ENCODE results near the gene TMEM132D. TPM values are rescaled to one million over a fixed set of nuclear protein-coding genes. Genes with fewer than 3 reads are reported as not detected.

Gene TMEM132D
- total and polyA plus RNA-seq, 2 of the 8 experiments (the other 6 are each of a cell fraction or from before 2014, with no cell fraction given): 3.5 to 10.1 TPM

DNA sequence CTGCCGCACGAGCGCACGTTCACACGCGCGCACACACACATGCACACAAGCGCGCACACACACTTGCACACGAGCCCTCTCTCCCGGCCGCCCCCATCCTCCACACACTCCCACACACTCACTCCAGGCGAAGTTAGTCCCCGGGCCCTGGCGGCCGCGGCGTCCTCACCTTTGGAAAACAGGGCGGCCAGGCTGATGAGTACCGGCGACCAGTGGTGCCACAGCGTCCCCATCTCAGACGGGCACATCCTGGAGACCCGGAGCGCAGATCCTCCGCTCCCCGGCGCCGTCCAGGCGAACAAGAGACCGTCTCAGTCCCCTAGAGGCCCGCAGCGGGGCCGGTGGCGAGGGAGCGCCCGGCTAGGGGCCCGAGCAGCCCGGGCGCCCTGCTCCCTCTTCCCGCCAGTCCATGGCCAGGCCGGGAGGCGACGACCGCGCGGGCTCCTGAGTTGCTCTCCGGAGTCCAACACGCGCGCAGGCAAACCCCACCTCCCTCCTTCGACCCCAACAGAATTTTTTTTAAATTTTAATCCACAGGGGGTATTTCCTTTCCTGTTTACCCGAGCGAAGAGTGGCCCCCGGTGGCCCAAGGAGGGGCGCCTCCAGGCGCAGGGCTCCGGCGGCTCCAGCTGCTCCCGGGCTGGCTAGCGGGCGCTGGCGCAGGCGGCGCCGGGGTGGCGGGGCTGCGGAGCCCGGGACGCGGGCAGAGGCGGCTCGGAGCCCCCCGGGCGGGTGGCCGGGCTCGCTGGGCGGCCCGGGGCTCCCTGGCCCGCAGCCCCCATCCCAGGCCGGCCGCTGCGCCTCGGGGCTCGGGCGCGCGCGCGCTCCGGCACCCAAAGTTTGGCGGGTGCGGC is 506 bp downstream of the TMEM132D start (continued):
- TF ChIP-seq, protein P1, sequence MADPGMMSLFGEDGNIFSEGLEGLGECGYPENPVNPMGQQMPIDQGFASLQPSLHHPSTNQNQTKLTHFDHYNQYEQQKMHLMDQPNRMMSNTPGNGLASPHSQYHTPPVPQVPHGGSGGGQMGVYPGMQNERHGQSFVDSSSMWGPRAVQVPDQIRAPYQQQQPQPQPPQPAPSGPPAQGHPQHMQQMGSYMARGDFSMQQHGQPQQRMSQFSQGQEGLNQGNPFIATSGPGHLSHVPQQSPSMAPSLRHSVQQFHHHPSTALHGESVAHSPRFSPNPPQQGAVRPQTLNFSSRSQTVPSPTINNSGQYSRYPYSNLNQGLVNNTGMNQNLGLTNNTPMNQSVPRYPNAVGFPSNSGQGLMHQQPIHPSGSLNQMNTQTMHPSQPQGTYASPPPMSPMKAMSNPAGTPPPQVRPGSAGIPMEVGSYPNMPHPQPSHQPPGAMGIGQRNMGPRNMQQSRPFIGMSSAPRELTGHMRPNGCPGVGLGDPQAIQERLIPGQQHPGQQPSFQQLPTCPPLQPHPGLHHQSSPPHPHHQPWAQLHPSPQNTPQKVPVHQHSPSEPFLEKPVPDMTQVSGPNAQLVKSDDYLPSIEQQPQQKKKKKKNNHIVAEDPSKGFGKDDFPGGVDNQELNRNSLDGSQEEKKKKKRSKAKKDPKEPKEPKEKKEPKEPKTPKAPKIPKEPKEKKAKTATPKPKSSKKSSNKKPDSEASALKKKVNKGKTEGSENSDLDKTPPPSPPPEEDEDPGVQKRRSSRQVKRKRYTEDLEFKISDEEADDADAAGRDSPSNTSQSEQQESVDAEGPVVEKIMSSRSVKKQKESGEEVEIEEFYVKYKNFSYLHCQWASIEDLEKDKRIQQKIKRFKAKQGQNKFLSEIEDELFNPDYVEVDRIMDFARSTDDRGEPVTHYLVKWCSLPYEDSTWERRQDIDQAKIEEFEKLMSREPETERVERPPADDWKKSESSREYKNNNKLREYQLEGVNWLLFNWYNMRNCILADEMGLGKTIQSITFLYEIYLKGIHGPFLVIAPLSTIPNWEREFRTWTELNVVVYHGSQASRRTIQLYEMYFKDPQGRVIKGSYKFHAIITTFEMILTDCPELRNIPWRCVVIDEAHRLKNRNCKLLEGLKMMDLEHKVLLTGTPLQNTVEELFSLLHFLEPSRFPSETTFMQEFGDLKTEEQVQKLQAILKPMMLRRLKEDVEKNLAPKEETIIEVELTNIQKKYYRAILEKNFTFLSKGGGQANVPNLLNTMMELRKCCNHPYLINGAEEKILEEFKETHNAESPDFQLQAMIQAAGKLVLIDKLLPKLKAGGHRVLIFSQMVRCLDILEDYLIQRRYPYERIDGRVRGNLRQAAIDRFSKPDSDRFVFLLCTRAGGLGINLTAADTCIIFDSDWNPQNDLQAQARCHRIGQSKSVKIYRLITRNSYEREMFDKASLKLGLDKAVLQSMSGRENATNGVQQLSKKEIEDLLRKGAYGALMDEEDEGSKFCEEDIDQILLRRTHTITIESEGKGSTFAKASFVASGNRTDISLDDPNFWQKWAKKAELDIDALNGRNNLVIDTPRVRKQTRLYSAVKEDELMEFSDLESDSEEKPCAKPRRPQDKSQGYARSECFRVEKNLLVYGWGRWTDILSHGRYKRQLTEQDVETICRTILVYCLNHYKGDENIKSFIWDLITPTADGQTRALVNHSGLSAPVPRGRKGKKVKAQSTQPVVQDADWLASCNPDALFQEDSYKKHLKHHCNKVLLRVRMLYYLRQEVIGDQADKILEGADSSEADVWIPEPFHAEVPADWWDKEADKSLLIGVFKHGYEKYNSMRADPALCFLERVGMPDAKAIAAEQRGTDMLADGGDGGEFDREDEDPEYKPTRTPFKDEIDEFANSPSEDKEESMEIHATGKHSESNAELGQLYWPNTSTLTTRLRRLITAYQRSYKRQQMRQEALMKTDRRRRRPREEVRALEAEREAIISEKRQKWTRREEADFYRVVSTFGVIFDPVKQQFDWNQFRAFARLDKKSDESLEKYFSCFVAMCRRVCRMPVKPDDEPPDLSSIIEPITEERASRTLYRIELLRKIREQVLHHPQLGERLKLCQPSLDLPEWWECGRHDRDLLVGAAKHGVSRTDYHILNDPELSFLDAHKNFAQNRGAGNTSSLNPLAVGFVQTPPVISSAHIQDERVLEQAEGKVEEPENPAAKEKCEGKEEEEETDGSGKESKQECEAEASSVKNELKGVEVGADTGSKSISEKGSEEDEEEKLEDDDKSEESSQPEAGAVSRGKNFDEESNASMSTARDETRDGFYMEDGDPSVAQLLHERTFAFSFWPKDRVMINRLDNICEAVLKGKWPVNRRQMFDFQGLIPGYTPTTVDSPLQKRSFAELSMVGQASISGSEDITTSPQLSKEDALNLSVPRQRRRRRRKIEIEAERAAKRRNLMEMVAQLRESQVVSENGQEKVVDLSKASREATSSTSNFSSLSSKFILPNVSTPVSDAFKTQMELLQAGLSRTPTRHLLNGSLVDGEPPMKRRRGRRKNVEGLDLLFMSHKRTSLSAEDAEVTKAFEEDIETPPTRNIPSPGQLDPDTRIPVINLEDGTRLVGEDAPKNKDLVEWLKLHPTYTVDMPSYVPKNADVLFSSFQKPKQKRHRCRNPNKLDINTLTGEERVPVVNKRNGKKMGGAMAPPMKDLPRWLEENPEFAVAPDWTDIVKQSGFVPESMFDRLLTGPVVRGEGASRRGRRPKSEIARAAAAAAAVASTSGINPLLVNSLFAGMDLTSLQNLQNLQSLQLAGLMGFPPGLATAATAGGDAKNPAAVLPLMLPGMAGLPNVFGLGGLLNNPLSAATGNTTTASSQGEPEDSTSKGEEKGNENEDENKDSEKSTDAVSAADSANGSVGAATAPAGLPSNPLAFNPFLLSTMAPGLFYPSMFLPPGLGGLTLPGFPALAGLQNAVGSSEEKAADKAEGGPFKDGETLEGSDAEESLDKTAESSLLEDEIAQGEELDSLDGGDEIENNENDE (IDR thresholded peaks at IDR 0.05; ENCODE audit: insufficient replicate concordance, low read length): no peak
- no peak for TF ChIP-seq SP1 (IDR thresholded peaks at IDR 0.05; ENCODE audit: low read depth, low read length)
- TF ChIP-seq, protein P2, sequence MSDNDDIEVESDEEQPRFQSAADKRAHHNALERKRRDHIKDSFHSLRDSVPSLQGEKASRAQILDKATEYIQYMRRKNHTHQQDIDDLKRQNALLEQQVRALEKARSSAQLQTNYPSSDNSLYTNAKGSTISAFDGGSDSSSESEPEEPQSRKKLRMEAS (IDR thresholded peaks at IDR 0.05): peak; percentile 19; the same call in 1 of the 2 replicates

Measured in H1 (cell line).